H9 (cell line): ENCODE results near the gene ANKRA2. TPM values are rescaled to one million over a fixed set of nuclear protein-coding genes. Genes with fewer than 3 reads are reported as not detected.

Experiments
- DNase-seq: peaks from one replicate; pipeline ENCODE4 v3.0.0-alpha.2; 2017
- H2AFZ ChIP-seq: one replicate; pipeline ENCODE4 v1.6.1; 2013; ENCODE audit warnings: mild to moderate bottlenecking, low read length, control low read depth, moderate library complexity
- H2AK5ac ChIP-seq: 2 replicates; pipeline ENCODE4 v1.6.1; 2013; ENCODE audit warnings: low read length, control low read depth, mixed read lengths; ENCODE audit not compliant: insufficient read length
- H2BK120ac ChIP-seq: one replicate; pipeline ENCODE4 v1.6.1; 2013; ENCODE audit warnings: low read depth, mild to moderate bottlenecking, low read length, control low read depth, inconsistent platforms; ENCODE audit not compliant: poor library complexity, severe bottlenecking
- H2BK12ac ChIP-seq: 2 replicates; pipeline ENCODE4 v1.6.1; 2013; ENCODE audit warnings: low read length, control low read depth, mixed read lengths, low read depth; ENCODE audit not compliant: insufficient read length
- H2BK15ac ChIP-seq: 2 replicates; pipeline ENCODE4 v1.6.1; 2013; ENCODE audit warnings: low read depth, low read length, control low read depth
- H2BK20ac ChIP-seq: one replicate; pipeline ENCODE4 v1.6.1; 2013; ENCODE audit warnings: low read depth, mild to moderate bottlenecking, low read length, control low read depth, inconsistent platforms; ENCODE audit not compliant: poor library complexity, severe bottlenecking
- H2BK5ac ChIP-seq: 2 replicates; pipeline ENCODE4 v1.6.1; 2013; ENCODE audit warnings: low read length, control low read depth, mixed read lengths; ENCODE audit not compliant: insufficient read length
- H3K14ac ChIP-seq: 2 replicates; pipeline ENCODE4 v1.6.1; 2013; ENCODE audit warnings: low read length, control low read depth; ENCODE audit not compliant: insufficient read depth
- H3K18ac ChIP-seq: 2 replicates; pipeline ENCODE4 v1.6.1; 2013; ENCODE audit warnings: low read depth, mild to moderate bottlenecking, mixed read lengths, low read length, control low read depth; ENCODE audit not compliant: insufficient read length
- H3K23ac ChIP-seq: 2 replicates; pipeline ENCODE4 v1.6.1; 2013; ENCODE audit warnings: low read length, control low read depth, mixed read lengths, low read depth; ENCODE audit not compliant: insufficient read length
- H3K23me2 ChIP-seq: 2 replicates; pipeline ENCODE4 v1.6.1; 2013; ENCODE audit warnings: low read depth, mild to moderate bottlenecking, mixed read lengths, low read length, control low read depth; ENCODE audit not compliant: insufficient read length, poor library complexity, severe bottlenecking
- H3K27ac ChIP-seq: 2 replicates; pipeline ENCODE4 v1.5.1; 2013; ENCODE audit warnings: low read length, control low read depth, mixed read lengths, low read depth; ENCODE audit not compliant: insufficient read length
- H3K27me3 ChIP-seq: 2 replicates; pipeline ENCODE4 v1.6.1; 2013; ENCODE audit warnings: low read length, control low read depth, inconsistent platforms; ENCODE audit not compliant: insufficient read depth
- H3K4ac ChIP-seq: 2 replicates; pipeline ENCODE4 v1.6.1; 2013; ENCODE audit warnings: low read depth, mild to moderate bottlenecking, control low read depth, inconsistent platforms, low read length, moderate library complexity
- H3K4me1 ChIP-seq: 2 replicates; pipeline ENCODE4 v1.6.1; 2013; ENCODE audit warnings: low read length, control low read depth, inconsistent platforms; ENCODE audit not compliant: insufficient read depth
- H3K4me2 ChIP-seq: 2 replicates; pipeline ENCODE4 v1.6.1; 2013; ENCODE audit warnings: low read length, control low read depth, mixed read lengths; ENCODE audit not compliant: insufficient read length, insufficient read depth
- H3K56ac ChIP-seq: 2 replicates; pipeline ENCODE4 v1.6.1; 2013; ENCODE audit warnings: low read depth, mild to moderate bottlenecking, mixed read lengths, low read length, control low read depth; ENCODE audit not compliant: insufficient read length
- H3K79me1 ChIP-seq: 2 replicates; pipeline ENCODE4 v1.6.1; 2013; ENCODE audit warnings: low read depth, mild to moderate bottlenecking, moderate library complexity, low read length, control low read depth, inconsistent platforms; ENCODE audit not compliant: insufficient read depth, poor library complexity, severe bottlenecking
- H3K79me2 ChIP-seq: 2 replicates; pipeline ENCODE4 v1.6.1; 2013; ENCODE audit warnings: low read length, control low read depth, inconsistent platforms; ENCODE audit not compliant: insufficient read depth
- H3K9ac ChIP-seq: 2 replicates; pipeline ENCODE4 v1.6.1; 2013; ENCODE audit warnings: low read length, control low read depth, mixed read lengths; ENCODE audit not compliant: insufficient read length; ENCODE audit errors: extremely low read depth
- H3K9me3 ChIP-seq: one replicate; pipeline ENCODE4 v1.6.1; 2013; ENCODE audit warnings: low read depth, low read length, inconsistent platforms; ENCODE audit not compliant: control insufficient read depth
- H3T11ph ChIP-seq: one replicate; pipeline ENCODE4 v1.6.1; 2013; ENCODE audit warnings: mild to moderate bottlenecking, low read length, control low read depth, inconsistent platforms
- H4K20me1 ChIP-seq: one replicate; pipeline ENCODE4 v1.6.1; 2013; ENCODE audit not compliant: control insufficient read depth, insufficient read length, insufficient read depth
- H4K5ac ChIP-seq: 2 replicates; pipeline ENCODE4 v1.6.1; 2013; ENCODE audit warnings: low read depth, mild to moderate bottlenecking, mixed read lengths, low read length, control low read depth; ENCODE audit not compliant: insufficient read length
- H4K8ac ChIP-seq: replicated peaks from 2 replicates; pipeline ENCODE4 v1.6.1; 2013; ENCODE audit warnings: low read length, control low read depth, mixed read lengths, low read depth; ENCODE audit not compliant: insufficient read length
- H4K91ac ChIP-seq: 2 replicates; pipeline ENCODE4 v1.6.1; 2013; ENCODE audit warnings: low read depth, mild to moderate bottlenecking, moderate library complexity, mixed read lengths, low read length, control low read depth; ENCODE audit not compliant: insufficient read length
- H3K27ac Mint-ChIP-seq, 3 experiments: 2 replicates in 2 of 3; 3 replicates in 1 of 3; pipeline ENCODE4 v1.8.0; 2020 to 2021; ENCODE audit warnings: mixed read lengths in 3 of 3, mild to moderate bottlenecking in 1 of 3, moderate library complexity in 1 of 3
- H3K27me3 Mint-ChIP-seq: 2 replicates; pipeline ENCODE4 v1.8.0; 2021; ENCODE audit warnings: low read depth, mild to moderate bottlenecking, moderate library complexity, mixed read lengths
- H3K36me3 Mint-ChIP-seq, 3 experiments: 2 replicates in 2 of 3; 3 replicates in 1 of 3; pipeline ENCODE4 v1.8.0; 2020 to 2021; ENCODE audit warnings: low read depth in 3 of 3, mixed read lengths in 3 of 3; ENCODE audit not compliant: insufficient read depth in 1 of 3
- H3K4me1 Mint-ChIP-seq, 2 experiments: 2 replicates each; pipeline ENCODE4 v1.8.0; 2020; ENCODE audit warnings: mixed read lengths in 2 of 2
- H3K4me3 Mint-ChIP-seq, 2 experiments: 2 replicates in 1 of 2; 3 replicates in 1 of 2; pipeline ENCODE4 v1.8.0; 2020 to 2021; ENCODE audit warnings: mild to moderate bottlenecking in 2 of 2, mixed read lengths in 2 of 2, moderate library complexity in 1 of 2
- H3K9me3 Mint-ChIP-seq, 2 experiments: 2 replicates in 1 of 2; 3 replicates in 1 of 2; pipeline ENCODE4 v1.8.0; 2020; ENCODE audit warnings: mild to moderate bottlenecking in 2 of 2, mixed read lengths in 2 of 2, moderate library complexity in 1 of 2
- CTCF ChIP-seq: fragments of 200-600 bp; sonication (generic); conservative IDR thresholded peaks from 3 replicates; pipeline ENCODE4 v1.8.0; 2021; ENCODE audit warnings: antibody characterized with exemption, mild to moderate bottlenecking
- WGBS: extraction: QIAGEN DNeasy Blood & Tissue Kit; methylation state at CpG from one replicate; pipeline ENCODE4 v1.1.7; 2013; ENCODE audit warnings: missing lambda C conversion rate, low lambda C conversion rate, mixed read lengths; ENCODE audit not compliant: insufficient read length; ENCODE audit errors: extremely low coverage; 5-methylcytosine and 5-hydroxymethylcytosine counted together
- total RNA-seq: library from RNA; stranded (reverse); gene quantifications from 2 replicates; pipeline ENCODE4 v1.2.1, GENCODE V29; 2021

Gene ANKRA2
- total RNA-seq, 1 experiment from 2014 or later: 8.9 TPM

- WGBS: no CpG with 5 or more reads among the region's 4 CpGs
- peaks cover 0 to 2% (median 0%) of the 10 kb centered on the region in 3 experiments; a peak in 1 of 7 replicates for H3K36me3 Mint-ChIP-seq
- TF ChIP-seq CTCF: no peak
- Histone ChIP-seq H3K23ac (no peak overlapping the region), H3K14ac (no peak overlapping the region), H3K4me2 (no peak overlapping the region), H3K27me3 (no peaks in the 10 kb centered on the region), H2BK12ac (no peak overlapping the region), H3K4me1 (no peaks in the 10 kb centered on the region), H3K9me3 (no peaks in the 10 kb centered on the region), H4K20me1 (no peaks in the 10 kb centered on the region), H4K8ac (no peak overlapping the region), H3K4ac (no peak overlapping the region), H3K9ac (no peak overlapping the region), H2BK20ac (no peak overlapping the region), H3K23me2 (no peaks in the 10 kb centered on the region), H2BK120ac (no peak overlapping the region), H3K18ac (no peak overlapping the region), H2AK5ac (no peak overlapping the region), H3K79me1 (no peaks in the 10 kb centered on the region), H3T11ph (no peak overlapping the region), H3K79me2 (no peaks in the 10 kb centered on the region), H2BK5ac (no peak overlapping the region), H3K56ac (no peak overlapping the region), H4K5ac (no peak overlapping the region), H2AFZ (no peak overlapping the region), H3K27ac (no peak overlapping the region), H4K91ac (no peak overlapping the region), H2BK15ac (no peak overlapping the region)
- H3K27ac Mint-ChIP-seq: no peak overlapping the region
- H3K9me3 Mint-ChIP-seq: no peaks in the 10 kb centered on the region
- H3K4me3 Mint-ChIP-seq: no peak overlapping the region
- no peaks in the 10 kb centered on the region for H3K4me1 Mint-ChIP-seq
- H3K27me3 Mint-ChIP-seq: no peaks in the 10 kb centered on the region
- DNase-seq: no peak
Measured at GRCh38 chr5:73591698-73592501, 26.5 kb upstream of the ANKRA2 start.
